Stimulated activated CD4-positive, alpha-beta T cell treated with anti-CD3 and anti-CD28 coated beads, Interleukin-2, amount 100 ng/mL, for 4 hours (primary cell): ENCODE data around the gene RC3H2.

ENCODE experiments used
- DNase-seq: peaks from one replicate; pipeline ENCODE4 v3.0.0-alpha.2; 2020; ENCODE audit warnings: low read depth

Gene RC3H2

GRCh38 chr9:122807271-122807900 lies 97.8 kb downstream of the RC3H2 start:
- no peak for DNase-seq

- DNase-seq, result no peak
Measured at GRCh38 chr9:122806661-122807060, 98.5 kb downstream of the RC3H2 start.

GRCh38 chr9:122800066-122801060 lies 104.8 kb downstream of the RC3H2 start, which contains the start of gene OR1K1:
OR1K1 (plus strand) TSS chr9:122800123; CDS start chr9:122800123, 0 bp downstream.
- no peak for DNase-seq

GRCh38 chr9:122797316-122798063 lies 107.7 kb downstream of the RC3H2 start:
- DNase-seq, result no peak
